Measurements from ENCODE around the gene TIMM8B. TPM values are rescaled to one million over a fixed set of nuclear protein-coding genes. Genes with fewer than 3 reads are reported as not detected.
"Not testable (repeated sequence)": the region's sequence is repeated elsewhere in the genome, so short reads cannot be mapped to it uniquely, and the experiment has no call there.

TIMM8B gene, protein sequence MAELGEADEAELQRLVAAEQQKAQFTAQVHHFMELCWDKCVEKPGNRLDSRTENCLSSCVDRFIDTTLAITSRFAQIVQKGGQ
- 73.5 and 88.2 TPM in 2 replicates for total RNA-seq (2014; rRNA removed; shearing (Covaris generic))

DNA sequence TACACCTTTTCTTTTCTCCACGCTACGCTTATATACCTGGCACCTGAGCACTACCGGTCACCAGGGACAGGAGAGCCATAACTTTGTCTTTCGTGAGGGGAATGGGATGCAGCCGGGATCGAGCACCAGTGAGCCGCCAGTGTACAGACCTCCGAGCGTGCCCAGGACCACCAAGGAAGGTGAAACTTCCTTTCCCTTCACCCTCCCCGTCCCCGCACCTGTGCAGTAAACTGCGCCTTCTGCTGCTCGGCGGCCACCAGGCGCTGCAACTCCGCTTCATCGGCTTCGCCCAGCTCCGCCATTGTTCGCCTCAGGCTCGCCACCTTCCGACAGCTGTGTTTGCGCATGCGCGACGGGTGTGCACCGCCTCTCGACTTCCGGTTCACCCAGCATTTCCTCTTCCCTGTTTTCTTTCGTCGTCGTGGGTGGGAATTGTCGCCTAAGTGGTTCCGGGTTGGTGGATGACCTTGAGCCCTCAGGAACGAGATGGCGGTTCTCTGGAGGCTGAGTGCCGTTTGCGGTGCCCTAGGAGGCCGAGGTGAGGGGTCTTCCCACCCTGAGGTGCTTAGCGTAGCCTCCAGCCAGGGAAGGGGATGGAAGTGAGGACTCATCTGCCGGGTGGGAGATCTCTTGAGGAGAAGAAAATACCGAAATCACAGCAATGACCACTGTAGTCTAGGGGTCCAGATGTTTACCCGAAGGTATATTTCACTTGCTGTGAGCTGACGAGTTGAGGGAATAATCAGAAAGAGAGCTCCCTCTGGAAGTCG lies at the start of gene TIMM8B, which contains the start of gene SDHD:
Gene TIMM8B, minus strand, starts transcription at position 335 of the 770 bp plus-strand sequence. Its CDS starts 33 bp downstream, at position 302.
Gene SDHD, plus strand, starts transcription at position 452 of the 770 bp plus-strand sequence. Its CDS starts 35 bp downstream, at position 487.
- DNase-seq (ENCODE audit: low spot score): peak; percentile 97

DNA sequence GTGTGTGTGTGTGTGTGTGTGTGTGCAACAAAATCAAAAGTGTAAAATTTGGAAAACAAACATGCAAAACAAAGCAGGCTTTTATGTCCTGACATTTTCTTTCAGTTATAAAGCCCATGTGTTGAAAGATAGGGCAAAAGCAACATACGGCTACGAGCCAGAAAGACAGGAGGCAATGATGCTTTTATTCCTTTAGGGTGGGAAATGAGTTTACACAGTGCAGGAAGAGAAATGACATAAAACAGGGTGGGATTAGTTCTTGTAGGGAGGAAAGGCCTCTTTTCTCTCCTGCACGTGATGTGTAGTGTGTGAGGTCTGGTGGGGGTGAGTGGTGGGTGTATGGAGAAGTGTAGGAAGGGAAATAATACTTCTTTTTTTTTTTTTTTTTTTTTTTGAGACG lies 47.9 kb upstream of the TIMM8B start:
- DNase-seq (ENCODE audit: low spot score): no peak

DNA sequence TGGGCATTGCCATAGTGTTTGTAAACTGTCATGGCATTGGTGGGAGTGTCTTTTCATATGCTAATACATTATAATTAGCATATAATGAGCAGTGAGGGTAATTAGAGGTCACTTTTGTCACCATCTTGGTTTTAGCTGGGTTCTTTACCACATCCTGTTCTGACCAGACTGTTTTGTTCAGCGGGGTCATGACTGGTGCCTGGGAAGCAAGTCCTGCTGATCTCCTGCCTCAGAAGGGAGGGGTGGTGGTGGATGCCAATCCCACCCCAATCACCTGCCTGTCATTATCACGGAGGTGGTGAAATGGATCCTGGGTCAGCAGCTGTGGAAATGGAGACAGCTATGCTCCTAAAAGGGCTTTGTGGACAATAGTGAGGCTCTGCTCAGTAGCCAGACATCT lies 46.2 kb upstream of the TIMM8B start:
- DNase-seq (ENCODE audit: low spot score): no peak

DNA sequence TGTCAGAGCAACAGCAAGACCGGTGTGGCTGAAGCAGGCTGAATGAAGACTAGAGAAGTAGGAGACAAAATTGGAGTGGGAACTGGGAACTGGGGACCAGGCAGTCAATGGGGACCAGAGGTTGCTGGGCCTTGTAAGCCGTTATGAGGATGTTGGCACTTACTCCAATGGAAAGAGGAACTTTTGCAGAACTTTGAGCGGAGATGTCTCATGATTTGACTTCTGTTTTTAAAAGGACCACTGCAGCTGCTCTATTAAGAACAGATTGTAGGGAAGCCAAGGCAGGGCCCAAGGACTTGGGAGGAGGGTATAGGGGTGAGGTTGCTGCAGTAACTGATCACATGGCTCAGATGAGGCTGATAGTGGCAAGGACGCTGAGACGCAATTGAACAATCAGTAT lies 43.1 kb upstream of the TIMM8B start:
- DNase-seq (ENCODE audit: low spot score): no peak

DNA sequence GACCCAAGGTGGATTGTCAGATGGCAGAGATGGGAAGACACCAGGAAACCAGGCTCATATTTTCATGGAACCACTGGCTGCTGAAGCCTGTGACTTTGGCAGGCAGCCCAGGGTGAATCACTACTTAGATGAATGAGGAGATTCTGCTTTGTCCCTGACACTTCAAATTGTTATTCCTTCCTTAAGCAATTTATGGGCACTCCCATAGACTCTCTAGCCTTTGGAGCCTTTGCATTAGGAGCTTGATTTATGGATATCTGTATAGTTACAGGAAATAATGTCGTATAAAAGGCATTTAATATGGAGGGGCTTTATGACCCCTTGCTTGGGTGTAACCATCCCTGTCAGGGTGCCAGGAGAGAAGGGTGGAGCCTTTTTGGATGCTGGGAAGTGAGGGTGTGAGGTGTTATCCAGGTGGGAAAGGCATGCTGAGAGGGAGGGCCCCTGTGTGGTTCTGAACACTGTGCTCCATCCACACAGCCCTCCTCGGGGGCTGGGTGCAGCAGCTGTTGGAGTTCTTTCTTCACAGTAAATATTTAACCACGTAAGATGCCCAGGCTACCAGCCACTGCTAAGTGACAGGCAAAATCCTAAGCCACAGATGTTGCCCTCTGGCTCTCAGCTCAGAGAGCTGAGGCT lies 42.0 kb upstream of the TIMM8B start:
- DNase-seq (ENCODE audit: low spot score): peak; percentile 59

DNA sequence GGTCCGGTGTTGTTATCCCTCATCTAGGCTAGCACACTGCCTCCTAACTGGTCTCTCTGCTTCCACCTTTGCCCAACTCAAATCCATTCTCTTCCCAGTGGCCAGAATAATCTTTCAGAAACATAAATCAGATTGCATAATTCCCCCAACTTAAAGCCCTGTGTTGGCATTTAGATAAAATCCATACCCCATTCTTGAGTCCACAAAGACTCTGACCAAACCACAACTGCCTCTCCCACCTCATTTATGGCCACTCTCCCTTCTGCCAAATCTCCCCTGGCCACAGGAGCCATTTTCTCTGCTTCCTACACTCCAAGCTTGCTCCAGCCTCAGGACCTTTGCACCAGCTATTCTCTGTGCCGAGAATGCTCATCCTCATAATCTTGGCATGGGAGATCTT lies 40.5 kb upstream of the TIMM8B start:
- no peak for DNase-seq (ENCODE audit: low spot score)

DNA sequence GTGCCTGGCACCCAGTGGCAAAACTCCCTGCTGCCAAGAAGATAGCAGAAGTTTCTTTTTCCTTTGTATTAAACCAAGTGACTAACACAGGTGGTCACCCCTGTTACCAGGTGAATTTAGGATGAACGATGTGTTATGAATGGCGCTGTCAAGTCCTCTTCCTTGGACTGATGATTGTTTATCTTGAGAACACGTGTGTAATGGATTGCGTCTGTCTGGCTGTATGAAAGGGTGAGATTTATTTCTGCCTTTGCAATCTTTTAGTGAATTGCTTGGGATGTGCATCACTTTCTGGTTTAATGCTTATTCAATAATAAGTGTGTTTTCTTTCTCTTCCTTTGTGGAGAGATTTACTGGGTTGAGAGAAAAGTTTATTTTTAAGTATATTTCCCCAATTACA lies 36.6 kb upstream of the TIMM8B start:
- DNase-seq (ENCODE audit: low spot score): no peak

DNA sequence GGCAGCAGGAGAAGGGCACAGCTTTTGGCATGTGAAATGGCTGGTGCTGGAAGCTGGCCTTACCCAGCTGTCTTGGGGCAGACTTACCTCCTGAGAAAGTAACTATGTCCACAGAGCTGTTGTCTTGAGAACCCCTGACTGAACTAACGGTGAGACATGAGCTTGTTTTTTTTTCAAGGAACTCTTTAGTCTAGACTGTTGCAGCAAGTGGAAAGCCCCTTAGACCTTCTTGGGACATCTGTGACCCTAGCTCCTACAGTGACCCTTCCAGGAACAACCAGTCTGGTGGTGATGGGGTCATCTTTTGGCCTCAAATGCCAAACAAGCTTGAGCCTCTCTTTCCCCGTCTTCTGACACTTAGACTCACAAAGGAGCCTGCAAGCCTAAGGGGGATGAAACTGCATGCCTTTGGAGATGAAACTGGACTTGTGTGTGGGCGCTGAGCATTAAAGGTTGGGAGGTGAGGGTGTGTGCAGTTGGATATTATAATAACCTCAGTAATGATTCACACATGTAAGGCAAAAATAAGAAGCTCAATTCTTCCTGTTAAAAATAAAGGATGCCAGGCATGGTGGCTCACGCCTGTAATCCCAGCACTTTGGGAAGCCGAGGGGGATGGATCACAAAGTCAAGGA lies 35.5 kb upstream of the TIMM8B start:
- DNase-seq (ENCODE audit: low spot score): no peak

DNA sequence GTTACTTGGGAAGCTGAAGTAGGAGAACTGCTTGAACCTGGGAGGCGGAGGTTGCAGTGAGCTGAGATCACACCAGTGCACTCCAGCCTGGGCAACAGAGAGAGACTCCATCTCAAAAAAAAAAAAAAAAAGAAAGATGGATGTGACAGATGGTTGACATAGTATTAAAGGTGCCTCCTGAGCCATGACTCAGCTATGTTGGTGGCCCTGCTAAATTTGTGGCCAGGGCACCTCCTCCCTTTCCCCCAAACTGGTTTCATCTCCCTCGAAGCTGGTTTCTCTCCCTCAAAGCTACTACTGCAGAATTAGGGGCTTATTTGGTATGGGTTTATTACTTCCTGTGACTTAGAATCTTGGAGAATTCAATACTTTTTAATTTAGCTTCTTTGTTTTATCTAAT lies 31.6 kb upstream of the TIMM8B start:
- DNase-seq (ENCODE audit: low spot score): no peak

DNA sequence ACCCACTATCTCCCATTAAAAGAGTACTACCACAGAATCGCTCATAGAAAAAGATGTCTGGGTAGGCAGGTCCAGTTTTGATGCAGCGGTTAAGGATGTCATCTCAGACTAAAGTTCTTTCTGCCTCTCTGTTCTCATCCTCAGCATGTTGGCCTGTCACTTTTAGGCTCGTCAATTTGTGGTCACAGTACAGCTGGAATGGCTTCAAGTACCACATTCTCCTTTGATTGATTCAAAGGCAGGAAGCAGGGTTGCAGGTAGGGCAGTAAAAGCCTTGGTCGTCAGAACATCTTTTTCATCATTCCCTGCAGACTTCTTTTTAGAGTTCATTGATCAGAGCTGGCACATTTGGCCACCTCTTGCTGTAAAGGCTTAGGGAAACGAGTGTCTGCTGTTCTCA lies 28.8 kb upstream of the TIMM8B start:
- no peak for DNase-seq (ENCODE audit: low spot score)

DNA sequence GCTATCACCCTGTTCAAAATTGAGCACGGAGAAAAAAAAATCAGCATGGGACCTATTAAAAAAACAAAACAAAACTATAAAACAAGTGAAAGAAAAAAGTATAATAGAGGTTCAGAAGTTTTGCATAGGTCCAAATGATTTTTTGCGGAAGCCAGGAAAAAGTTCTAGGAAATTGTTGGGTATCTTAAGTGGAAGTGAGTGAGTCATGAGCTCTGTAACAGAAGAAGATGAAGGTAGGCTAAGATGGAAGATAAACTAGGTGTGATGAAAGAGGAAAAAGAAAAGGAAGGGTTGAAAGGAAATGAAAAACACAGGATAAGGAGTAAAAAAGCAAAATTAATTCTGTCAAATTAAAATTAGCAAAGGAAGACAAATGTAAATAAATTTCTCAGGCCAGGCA lies 27.9 kb upstream of the TIMM8B start:
- DNase-seq (ENCODE audit: low spot score): no peak

DNA sequence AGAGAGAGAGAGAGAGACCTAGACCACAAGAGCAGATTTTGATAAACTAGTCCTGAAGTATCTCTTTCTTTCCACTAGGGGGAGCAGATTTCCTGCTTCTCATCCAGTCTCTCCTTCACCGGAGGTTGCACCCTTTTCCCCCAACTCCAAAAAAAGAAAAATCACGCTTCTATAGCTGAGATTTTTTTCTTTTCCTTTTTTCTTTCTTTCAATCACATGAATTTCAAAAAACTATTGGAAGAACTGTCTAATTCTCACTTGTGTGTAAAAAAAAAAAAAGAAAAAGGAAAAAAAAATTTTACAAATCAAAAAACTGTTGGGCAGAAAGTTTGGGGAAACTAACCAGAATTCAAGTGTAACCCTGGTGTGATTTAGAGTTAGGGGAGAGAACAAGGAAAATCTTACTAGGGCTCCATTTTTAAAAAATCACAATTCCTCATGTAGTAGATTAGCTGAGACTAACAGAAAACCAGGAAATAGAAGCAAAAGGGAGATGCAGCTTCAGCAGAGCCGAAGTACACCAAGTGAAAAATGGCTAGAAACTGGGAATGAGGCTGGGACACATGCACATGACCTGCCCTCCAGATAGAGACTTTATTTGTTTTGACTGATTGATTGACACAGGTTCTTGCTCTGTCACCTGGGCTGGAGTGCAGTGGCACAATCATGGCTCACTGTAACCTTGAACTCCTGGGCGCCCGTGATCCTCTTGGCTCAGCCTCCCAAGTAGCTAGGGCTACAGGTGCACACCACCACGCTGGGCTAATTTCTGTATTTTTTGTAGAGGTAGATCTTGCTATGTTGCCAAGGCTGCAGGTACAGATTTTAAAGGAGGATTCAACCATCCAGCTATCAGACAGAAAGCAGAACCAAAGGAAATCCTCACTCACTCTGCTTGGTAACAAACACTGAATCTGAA lies 27.2 kb upstream of the TIMM8B start:
- DNase-seq (ENCODE audit: low spot score): peak; percentile 57

DNA sequence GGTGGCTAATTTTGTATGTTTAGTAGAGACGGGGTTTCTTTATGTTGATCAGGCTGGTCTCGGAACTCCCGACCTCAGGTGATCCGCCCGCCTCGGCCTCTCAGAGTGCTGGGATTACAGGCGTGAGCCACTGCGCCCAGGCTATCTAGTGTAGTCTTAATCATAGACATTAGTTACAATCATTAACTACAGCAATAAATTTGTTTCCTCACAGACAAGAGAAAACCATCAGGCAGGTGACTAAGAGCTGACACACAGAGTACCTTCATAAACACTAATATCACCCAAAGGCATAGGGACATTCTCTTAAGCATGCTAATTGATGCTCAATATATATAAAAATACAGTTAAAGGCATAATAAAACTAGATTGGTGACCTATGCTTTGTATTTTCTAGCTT lies 19.5 kb upstream of the TIMM8B start:
- DNase-seq (ENCODE audit: low spot score): no peak

DNA sequence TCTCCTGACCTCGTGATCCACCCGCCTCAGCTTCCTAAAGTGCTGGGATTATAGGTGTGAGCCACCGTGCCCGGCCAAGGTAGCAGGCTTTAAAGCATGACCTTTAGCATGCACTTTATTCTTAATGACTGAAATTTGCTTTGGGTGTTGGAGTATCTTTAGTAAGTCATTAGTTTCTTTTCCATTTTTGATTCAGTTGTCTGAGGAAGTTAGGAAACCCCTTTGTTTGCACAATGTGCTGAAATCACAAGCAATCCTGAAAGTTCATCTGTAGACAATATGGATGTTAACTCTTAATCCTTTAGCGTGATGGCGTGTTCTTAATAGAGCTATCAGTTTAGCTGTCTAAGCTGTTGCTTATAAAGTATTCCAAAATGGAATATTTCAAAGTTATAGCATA lies 16.9 kb upstream of the TIMM8B start:
- no peak for DNase-seq (ENCODE audit: low spot score)

DNA sequence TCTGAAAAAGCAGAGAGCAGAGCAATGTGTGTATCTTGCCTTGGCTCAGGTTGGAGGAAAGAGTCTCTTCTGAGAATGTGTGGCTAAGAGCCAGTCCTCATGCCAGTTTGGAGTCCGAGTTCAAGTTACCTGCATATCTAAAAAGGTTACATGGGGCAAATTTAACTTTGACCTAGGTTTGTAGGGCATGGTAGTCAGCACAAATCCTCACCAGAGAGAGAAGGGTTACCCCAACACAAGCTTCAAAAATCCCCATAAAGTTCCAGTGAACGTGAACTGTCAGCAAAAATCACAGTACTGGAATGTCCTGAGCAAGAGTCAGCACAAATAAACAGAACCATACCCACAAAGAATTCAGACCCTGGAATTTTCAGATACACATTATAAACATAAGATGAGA lies 13.9 kb upstream of the TIMM8B start:
- DNase-seq (ENCODE audit: low spot score): no peak

DNA sequence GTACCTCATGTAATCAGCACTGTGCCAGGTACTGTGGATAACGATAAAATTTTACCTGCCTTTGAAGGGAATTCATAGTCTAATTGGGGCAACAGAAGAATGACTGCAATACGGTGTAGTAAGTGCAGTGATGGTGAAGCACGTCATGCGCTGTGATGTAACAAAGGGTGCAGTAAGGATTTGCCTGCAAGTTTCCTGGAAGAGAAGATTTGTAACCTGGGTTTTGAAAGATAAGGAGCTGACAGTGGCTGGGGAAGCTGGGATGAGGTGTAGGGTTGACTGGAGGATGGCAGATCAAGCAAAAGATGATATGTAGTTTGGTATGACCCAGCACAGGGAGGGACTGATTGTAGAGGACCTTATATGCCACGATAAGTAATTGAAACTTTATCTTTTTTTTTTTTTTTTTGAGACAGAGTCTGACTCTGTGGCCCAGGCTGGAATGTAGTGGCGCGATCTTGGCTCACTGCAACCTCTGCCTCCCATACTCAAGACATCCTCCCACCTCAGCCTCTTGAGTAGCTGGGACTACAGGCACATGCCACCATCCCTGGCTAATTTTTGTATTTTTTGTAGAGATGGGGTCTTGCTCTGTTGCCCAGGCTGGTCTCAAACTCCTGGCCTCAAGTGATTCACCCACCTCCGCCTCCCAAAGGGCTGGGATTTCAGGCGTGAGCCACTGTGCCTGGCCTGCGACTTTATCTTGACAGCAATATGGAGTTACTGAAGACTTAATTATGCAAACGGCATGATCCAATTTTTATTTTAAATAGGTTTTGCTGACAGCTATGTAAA lies 11.4 kb upstream of the TIMM8B start:
- no peak for DNase-seq (ENCODE audit: low spot score)

DNA sequence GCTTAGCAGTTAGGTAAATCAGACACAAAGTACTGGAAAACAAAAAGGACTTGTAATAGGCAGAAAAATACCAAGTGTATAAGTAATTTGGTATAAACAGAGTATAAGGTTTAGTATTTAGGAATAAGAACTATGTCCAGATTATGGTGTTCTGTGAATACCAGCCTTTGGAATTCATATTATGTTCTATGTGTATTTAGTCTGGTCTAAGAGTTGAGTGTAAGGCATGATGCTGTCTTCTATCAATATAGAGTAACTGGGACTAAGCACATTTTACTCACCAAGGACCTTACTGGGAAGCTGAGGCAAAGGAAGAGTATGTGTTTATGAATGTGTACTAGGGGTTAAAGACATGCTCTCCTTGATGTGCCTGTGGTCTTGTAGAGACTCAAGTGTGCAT lies 9.6 kb upstream of the TIMM8B start:
- DNase-seq (ENCODE audit: low spot score): no peak

DNA sequence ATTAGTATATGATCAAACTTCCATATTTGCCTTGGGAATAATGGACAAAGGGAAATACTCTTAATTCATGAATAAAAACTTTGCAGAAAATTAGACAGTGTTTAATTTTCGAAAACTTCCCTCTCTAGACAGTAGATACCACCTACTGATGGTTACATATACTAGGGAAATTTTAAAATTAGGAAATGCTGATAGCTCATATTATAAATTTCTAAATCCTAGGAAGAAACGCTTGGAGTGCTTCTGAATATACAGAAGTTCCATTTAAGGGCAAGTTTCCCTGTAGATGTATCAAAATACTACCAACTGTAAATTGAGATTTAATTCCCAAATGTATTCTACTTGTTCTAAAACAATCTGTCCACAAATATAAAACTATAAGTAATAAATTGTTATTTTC lies 8.7 kb upstream of the TIMM8B start:
- DNase-seq (ENCODE audit: low spot score): not testable (repeated sequence)

DNA sequence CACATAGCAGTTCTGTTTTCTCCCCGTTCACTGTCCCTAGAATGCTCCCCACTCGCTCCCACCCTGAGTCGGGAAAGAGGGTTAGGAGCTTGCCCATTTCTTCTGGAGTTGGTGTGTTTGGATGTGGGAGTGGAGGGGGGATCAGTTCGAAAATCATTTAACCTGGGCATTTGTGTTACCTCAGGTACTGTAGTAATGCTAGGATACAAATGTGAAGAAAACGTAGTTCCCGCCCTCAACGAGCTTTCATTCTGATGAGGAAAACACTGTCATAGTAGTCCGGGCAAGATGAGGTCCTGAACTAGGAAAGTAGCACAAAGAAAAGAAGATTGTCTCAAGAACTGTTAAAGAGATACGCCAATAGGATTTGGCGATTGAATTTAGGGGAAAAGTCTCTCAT lies 656 bp upstream of the TIMM8B start:
- no peak for DNase-seq (ENCODE audit: low spot score)

DNA sequence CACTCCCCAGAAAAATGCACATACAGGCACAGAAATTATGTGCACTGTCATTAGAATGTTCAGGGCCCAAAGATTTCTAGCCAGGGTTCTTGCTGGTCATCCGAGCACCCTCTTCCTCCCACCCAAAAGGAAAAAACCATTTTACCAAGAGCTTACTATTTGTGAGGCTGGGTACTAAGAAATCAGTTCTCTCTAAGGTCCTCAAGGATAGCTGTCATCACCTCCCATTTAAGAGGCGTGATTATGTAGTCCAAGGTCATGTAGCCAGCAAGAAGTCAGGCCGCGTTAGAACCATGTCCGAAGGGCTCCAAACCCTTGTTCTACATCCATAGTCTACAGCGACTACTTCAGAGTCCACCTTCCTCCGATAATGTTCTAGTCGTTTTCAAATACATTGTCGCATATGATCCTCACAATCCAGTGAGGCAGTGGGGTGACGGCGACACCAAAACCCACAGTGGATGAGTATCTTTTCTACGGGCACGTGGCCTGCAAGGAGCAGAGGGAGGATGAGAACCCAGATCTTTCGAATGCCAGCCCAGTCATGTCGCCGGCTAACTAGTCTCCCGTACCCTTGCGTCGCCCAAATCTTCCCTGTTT lies 634 bp downstream of the TIMM8B start:
- peak; percentile 12 for DNase-seq (ENCODE audit: low spot score)

Measured in H4 (cell line).